HG03135 (cell line): ENCODE data around the gene PAPPA.

ENCODE experiments used
- ATAC-seq: cut with Tn5 transposase; IDR thresholded peaks from one replicate; pipeline ENCODE4 v1.9.1; 2021; ENCODE audit warnings: mild to moderate bottlenecking, moderate library complexity; ENCODE audit not compliant: unreplicated experiment

Gene PAPPA

DNA sequence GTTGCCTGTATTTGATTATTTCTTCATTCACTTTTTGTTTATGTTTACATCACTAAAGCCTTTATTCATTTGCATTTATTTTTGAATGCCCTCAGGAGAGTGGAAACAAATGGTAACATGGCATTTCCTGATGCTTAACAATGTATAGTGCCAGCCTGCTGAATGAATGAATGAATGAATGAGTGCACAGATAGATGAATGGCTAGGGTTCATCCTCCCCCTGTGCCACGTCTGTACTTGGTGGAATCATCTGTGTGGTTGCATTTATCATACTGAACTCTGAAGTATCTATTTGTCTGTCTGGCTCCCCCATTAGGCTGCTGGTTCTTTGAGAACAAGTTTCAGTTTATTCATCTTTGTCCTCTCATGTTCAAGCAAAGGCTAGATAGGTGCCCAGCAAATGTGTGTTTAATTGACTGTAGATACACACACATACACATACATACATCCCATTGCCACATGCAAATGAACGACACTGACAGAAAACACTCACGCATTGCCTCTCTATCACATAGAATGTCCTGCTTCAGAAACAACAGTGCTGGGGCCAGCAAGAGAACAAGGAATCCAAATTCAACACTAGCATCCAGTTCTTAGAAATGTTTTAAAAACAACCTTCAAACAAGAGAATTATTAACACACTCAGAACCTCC lies 150.4 kb downstream of the PAPPA start:
- no peak for ATAC-seq

DNA sequence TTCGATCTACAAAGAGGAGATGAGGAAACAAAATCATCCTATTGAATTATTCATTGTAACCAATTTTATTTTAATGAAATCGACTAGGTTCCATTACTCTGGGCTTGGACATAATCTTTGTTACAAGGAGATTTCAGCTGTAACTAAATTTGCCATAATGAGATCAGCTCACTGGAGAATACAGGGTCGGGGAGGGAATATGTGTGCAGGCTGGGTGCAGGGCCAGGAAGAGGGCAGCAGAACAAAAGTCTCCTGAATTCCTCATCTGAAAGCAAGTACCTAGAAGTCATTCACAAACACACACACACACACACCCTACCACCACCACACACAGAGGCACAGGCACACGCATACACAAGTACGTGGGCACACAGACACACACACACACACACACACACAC lies 151.2 kb downstream of the PAPPA start:
- ATAC-seq = no peak

DNA sequence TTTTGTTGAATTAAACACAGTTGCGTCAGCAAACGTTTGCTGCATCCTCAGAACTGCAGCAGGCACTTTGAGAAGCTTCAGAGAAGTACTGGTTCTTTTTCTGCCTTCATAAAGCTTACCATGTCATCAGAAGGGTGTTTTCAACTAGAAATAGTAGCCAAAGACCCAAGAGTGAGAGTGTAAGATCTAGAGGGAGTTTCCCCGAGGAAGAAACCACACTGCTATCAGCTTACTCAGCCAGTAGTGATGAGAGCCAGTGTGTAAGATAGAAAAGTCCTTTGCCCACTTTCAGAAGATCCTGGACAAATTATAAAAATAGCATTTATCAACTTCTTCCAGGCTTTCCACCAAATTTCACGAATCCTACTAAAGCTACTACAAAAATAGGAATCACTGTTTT lies 154.5 kb downstream of the PAPPA start:
- no peak for ATAC-seq

DNA sequence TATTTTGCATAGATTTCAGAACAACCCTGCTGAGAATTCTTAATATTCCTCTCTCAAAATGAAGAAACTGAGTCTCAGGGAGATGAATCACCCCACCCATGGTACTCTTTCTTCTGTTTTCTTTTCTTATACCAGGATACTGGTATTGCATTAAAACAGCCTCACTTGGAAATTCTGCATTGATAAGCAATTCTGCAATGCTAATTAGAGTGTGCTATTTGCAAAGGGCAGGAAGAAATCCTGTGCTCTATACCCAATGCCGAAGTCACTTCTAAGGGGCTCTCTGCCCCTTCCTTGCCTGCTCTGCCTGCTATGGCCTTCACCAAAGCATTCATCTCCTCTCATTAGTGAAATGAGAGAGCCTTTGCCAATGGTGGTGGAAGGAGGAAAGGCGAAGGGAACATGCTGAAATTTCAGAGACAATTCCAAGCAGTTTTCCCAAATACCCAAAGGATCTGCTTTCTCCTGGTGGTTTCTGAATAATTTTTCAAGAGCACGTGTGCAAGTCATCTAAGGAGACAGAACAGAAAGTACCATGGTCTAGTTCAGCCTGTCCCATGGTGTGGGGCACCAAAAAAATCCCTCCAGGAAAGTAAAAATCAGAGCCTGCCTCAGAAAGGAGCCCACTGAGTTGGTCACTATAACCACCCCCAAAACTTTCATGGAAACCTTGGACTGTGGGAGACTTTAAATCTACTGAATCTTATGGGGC lies 156.5 kb downstream of the PAPPA start:
- ATAC-seq = no peak

DNA sequence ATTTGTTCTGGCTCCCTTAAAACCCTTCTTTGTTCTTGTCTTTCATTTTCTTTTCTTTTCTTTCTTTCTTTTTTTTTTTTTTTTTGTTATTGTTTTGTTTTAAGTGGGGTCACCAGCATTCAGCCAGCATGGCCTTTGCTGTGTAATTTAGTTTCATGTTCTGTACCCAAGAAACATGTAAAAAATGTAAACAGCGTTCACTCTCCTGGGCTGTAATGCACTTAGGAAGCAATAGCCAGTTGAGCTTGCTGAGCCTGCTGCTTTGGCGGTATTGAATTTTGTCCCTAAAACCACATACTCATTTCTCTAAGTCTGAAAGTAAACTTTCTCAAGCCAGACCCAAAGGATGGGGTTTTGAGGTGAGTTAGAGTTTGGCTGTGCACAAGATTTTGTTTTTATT lies 158.6 kb downstream of the PAPPA start:
- no peak for ATAC-seq

DNA sequence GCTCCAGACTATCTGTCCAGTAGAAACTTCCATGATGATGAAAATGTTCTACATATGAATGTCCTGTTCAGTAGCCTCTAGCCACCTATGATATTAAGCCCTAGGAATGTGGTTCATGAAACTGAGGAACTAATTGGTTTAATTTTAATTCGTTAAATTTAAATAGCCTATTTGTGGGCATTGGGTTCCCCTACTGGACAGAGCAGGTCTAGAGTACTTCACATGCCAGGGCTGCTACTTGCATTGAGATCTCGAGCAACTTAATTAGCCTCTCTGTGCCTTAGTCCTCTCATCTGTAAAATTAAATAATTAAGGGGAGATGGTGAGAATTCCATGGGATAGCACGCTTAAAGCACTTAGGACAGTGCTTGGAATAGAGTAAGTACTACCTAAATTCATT lies 160.0 kb downstream of the PAPPA start:
- ATAC-seq = no peak

DNA sequence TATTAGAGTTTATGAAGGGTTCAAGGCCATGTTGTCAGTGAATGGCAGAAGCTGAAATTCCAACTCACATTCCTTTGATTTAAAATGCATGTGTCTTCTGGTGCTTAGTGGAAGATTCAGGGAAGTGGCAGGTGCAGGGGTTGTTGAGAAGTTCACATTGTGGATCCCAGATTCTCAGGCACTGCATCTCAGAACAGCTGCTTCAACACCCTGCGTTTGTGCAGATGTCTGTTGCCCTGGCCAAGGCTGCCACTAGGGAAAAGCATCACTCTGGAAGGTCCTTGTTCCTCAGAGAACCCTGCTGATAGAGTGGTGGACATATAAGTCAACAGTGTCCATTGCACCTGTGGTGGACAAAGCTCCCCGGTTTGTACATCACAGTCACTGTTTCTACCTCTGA lies 162.7 kb downstream of the PAPPA start:
- no peak for ATAC-seq

DNA sequence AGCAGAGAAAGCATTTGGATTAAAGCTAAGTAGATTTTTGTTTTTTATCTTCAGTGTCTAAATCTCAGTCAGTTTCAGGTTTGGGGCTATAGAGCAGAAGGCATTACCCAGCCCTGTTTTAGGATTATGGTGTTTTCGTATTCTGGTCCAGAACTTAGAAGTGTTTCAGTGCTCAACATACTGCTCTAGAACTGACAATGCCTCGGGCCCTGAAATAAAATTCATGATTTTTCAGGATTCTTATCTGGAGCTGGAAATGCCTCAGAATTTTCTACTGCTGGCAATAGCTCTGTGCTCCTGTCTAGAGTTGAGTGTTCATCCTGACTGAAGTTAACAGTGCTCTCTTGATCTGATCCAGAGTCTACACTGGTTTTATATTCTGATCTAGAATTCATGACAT lies 163.9 kb downstream of the PAPPA start:
- no peak for ATAC-seq

DNA sequence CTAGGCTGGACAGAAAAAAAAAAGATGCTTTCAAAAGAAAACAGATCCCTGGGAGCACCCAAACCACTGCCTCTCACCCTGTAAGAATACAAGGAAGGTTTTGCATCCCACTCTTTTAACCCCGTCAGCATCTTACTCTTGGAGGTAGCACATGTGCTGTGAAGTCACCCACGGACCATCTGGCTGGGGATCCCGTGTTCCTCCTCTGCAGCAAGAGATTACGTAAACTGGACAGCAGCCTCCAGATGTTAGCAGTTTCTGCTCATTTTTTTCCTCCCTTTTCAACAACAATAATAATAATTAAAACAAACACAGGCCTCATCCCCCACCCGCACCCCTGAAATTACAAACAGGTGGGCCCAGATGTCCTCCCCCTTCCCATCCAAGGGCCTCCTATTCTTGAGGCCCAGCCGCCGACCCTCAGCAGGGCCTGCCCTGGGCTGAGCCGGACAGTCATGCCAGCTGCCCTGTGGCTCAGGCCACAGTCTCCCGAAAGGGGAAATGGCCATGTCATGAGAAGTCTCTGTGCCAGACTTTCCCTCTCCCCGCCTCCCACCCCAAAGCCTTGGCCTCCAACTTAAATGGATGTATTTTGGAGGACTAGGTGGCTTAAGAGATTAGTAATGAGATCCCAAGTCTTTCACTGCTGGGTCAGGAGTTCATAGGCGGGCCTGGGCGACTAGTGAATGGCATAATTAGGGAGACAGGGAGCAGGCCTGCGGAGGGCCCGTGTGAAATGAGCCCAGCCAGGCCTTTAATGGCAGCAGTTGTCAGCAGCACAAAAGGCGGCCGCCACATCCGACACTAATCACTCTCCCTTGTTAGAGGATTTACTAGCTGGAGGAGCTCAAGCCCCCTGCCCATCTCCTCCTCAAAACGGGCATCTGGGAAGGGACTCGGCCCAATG lies 165.1 kb downstream of the PAPPA start:
- ATAC-seq = no peak

DNA sequence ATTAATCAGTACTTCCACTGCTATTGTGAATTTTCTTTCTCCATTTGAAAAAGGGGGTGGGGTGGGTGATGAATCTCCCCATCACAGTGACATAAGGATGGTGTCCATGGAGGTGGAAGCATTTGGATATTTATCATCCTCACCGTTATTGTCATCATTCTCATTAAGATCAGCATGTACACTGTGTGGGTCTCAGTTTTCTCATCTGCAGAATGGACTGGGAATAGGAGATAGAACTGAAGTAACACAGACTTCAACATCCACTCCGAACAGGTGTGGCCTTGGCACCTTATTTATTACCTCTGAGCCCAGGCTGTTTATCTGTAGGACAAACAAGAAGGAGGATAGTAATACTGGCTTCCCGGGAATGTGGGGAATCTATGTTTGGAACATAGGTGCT lies 165.9 kb downstream of the PAPPA start:
- no peak for ATAC-seq

DNA sequence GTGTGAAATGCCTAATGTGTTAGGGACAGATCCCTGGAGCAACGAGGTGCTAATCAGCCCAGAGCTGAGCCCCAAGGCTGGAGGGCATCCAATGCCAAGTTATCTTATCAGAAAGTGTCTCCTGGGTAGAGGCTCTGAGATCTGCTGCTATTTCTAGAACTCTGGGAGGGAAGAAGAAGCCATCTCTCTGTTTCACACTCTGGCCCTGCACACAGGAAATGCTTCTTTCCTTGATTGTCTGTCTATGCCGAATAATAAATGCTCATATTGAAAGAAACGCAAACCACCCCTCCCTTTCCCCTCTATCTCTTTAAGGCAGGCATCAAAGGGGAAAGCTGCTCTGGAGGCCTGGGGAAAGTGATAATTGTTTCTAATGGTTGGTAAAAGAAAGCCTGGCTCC lies 166.7 kb downstream of the PAPPA start:
- no peak for ATAC-seq

DNA sequence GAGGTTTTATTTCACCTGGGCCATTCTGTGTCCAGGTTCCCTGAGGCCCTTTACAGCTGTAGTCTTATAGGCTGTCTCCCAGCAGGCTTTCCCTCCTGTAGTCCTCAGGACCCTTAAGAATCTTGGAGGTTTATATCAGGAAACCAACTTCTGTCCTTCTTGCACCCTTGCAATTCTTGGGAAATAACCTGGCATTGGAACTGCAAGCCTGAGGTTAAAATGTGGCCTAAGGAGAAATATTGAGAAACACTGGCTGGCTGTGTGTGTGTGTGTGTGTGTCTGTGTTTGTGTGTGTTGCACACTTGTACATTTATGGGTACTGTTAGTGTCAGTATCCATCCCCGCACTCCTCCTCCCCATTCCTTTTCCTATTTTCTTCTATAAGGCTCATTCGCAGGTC lies 168.9 kb downstream of the PAPPA start:
- ATAC-seq = no peak

DNA sequence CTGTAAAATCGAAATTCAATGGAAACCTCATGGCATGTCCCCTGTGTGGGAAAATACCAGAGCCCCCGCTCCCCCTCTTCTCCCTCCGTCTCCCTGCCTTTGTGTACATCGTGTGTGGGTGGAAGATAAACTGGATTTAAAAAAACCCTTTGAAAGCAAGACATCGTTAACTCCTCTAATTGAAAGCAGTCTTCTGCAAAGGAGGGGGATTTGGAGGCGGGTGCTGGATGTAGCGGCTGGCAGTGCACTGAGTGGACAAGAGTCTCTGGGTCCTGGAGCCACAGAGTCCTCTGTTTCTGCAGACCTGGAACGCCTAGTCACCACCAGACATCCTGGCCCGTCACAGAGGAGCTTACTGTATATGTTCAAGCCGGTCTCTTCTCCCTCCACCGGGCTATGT lies 169.4 kb downstream of the PAPPA start:
- ATAC-seq = no peak

DNA sequence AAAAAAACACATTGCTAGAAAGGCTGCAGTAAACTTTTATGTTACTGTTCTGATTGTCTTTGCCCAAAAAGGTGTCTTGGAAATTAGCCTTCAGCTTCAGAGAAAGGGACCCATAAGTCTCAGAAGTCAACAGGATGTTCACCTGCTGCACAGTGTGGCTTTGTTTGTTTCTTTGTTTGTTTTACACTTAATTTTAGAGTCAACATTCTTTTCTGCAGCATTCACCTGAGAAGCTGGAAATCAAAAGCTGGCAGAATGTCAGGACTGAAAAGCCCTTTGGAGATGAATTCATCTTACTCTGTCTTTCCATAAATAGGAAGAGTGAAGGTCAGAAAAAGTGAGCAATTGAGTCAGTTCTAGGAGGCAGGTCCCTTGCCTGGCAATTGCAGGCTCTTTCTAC lies 170.0 kb downstream of the PAPPA start:
- ATAC-seq = no peak

DNA sequence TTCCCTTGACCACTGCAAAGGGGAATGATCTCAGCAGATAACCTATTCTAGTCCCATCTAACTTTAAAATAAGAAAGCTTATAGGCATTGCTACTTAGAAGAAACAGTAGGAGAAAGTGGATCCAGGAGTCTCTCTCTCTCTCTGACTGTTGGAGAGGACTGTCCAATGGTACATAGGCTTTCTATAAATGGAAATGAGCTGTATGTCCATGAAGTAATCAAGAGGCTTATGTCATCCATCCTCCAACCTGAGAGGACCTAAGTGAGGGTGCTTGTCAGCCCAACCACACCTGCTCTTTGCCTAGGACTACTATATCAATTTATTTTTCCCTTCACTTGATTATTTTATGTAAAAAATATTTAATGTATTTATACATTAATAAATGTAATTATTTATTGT lies 172.3 kb downstream of the PAPPA start:
- no peak for ATAC-seq

DNA sequence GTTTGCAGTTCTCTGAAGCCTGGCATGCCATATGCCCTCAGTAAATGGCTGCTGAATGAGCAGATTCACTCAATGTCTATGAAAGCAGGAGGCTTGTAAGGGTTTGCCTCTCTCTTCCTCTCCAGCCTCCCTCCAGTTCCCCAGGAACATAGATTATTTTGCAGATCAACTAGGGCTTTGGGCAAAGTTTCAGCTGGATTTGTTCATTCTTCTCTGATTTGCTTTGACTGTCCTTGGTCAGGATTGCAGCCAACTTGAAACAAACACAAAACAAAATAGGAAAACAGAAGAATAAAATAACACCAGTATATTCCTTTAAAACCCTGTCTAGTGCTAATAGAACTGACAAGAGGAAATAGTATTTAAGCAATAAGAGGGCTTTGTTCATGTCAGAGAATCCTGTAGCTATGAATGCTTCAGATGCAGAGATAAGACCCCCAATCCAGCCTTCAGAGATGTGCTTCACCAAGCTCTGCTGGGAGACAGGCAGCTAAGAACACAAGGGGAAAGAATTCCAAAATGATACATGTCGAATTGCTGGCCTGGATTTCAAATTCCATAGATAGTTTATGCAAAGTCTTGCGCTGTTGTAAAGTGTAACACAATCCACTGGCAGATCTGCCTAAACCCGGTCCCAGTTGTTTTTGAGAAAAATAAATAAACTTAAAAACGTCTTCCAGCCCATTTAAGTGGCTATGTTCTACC lies 174.3 kb downstream of the PAPPA start:
- ATAC-seq = no peak

DNA sequence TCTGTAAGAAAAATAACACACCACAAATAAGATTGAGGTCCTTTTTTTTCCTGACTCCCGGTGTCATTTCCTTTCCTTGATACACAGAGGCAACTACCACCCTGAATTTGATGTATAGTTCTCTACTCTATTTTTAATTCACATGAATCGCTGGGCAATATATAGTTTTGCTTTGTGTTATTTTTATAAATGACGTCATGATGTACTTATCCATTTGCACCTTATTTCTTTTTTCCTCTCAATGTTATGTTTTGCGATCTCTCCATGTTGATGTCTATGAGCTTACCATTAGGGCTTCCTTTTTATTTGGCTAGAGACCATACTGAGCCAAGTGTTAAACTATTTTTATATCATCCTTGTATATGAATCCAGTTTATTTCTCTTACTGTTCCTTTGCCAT lies 175.9 kb downstream of the PAPPA start:
- no peak for ATAC-seq

DNA sequence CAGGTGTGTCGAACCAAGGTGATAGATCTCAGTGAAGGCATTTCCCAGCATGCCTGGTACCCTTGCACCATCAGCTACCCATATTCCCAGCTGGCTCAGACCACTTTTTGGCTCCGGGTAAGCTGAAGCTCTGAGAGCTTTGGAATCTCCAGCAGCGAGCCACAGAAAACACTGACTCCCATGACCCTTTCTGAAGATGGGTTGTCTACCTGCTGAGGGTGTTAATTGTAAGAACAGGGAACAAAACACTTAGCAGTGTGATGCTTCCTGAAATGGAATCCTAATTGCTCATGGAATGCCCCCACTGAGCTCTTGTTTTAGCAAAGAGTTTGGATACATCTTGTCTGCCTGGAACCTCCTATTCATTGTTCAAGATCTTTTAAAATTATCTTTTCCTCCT lies 177.7 kb downstream of the PAPPA start:
- no peak for ATAC-seq

DNA sequence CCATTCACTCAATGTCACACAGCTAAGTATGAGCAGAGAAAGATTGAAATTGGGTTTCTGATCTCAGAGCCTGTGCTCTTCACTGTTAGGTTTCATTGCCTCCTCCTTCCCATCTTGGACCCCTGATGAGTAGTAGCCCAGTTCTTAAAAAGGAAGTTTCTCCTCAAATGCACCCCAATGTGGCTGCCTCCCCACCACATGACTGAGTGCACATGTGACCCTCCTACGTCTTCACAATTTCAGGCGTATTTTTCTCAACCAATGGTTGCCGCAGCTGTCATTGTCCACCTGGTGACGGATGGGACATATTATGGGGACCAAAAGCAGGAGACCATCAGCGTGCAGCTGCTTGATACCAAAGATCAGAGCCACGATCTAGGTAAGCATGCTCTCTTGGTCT lies 178.5 kb downstream of the PAPPA start:
- no peak for ATAC-seq

DNA sequence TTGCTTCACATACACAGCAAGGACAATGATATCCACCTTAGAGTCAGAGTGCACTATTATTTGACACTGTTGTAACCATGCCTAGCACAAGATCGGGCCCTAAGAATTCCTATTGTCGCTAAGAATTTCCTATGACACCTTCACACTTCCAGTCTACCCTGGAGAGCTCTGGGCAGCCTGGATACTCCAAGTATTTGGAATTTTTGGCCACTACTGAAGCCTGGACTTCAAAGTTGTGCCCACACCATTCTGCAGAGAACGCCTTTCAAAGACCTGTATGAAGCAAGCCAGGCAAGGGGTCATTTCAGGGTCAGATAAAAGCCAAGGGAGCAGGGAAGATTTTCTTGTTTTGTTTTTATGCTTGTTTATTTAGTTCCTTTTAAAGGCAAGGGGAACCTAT lies 179.7 kb downstream of the PAPPA start:
- no peak for ATAC-seq

DNA sequence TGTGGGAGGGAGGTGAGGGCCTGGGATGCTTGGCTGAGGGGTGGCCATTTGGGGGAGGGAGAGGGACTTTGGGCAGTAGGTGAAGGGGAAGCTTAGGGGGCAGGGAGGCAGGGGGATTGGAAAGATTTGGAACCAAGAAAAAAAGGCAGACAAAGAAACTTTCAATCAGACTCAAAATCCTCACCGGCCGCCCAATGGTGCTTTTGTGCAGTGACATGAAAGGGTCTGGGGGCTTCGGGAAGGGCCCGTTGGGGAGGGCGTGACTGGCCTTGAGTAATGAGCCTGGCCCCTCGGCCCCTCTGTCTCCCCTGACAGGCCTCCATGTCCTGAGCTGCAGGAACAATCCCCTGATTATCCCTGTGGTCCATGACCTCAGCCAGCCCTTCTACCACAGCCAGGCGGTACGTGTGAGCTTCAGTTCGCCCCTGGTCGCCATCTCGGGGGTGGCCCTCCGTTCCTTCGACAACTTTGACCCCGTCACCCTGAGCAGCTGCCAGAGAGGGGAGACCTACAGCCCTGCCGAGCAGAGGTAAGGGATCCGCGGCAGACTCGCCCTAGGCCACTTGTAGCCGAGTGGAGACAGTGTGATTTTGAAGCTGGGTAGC lies 181.1 kb downstream of the PAPPA start:
- ATAC-seq = no peak
